ENCODE measurements around the gene P3H2.
"Not testable (repeated sequence)": the region's sequence is repeated elsewhere in the genome, so short reads cannot be mapped to it uniquely, and the experiment has no call there.

Gene P3H2

DNA sequence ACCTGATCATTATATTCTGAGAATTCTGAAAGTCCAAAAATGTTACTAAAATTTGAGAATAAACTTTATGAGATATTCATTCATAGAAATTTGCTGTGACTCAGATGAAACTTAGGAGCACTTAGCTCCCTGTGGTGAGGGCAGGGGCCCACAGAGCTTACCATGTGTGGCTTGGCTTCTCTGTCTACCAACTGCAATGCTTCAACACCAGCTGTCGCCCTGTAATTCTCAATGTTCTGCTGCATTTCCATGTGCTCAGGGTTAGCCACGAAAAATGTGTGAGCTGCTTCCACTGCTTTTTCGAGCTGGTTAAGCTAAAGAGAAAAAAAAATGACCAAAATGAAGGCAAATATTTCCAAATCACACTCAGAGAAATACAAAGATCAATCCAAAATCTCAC, 125.6 kb downstream of the P3H2 start:
- no peak for DNase-seq (ENCODE audit: insufficient read length, low spot score)
- FAIRE-seq = no peak

DNA sequence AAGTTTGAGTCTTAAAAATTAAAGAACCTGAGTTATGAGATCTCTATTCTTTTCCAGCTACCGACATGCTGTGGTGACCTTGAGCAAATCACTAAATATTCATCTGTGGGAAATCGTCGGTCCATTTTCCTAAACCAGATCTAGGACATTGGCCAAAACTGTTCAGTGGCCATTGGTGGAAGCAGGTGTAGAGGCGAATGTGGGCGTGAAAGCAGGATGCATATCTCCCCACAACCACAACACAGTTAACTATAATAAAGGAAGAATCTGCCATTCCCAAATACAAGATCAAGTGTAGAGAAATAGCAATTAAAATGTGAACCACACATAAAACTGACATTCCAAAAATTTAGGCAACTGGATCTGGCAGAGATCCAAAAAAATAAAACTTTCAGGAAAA, 129.9 kb downstream of the P3H2 start:
- FAIRE-seq (no peak), DNase-seq (ENCODE audit: insufficient read length, low spot score) (no peak)

DNA sequence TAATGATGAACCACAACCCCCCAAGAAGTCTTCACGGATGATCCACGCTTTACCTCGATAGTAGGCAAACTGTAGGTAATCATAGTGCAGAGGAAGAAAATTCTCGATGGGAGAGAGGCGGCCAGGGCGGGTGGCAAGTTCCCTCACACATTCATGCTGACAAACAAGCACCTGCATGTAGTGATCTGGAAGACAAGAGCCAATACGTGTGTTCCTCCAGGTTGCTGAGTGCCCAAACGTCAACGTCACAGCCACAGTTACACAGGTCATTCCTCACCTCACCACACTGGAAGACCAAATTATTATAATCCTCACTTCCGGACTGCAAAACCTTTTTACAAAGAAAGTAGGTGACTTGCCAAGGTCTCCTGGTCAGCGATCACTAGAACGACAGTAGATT, 131.8 kb downstream of the P3H2 start:
- FAIRE-seq = no peak
- no peak for DNase-seq (ENCODE audit: insufficient read length, low spot score)

DNA sequence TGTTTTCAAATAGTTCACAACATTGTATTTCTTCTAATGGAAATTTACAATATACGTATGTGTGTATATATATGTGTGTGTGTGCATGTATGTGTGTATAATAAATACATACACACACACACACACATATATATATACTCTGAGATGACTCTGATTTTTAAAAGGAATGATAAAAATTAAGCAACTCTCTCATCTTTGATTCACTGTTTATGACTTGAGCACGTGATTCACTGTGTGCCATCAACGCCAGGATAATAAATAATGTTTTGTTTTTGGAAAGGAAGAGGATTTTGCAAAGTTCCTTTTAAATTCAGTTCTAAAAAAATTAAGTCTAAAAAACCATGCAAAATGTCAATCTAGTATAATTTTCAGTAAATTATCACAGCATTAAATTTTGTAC, 132.4 kb downstream of the P3H2 start:
- DNase-seq (ENCODE audit: insufficient read length, low spot score) = no peak
- FAIRE-seq = no peak

DNA sequence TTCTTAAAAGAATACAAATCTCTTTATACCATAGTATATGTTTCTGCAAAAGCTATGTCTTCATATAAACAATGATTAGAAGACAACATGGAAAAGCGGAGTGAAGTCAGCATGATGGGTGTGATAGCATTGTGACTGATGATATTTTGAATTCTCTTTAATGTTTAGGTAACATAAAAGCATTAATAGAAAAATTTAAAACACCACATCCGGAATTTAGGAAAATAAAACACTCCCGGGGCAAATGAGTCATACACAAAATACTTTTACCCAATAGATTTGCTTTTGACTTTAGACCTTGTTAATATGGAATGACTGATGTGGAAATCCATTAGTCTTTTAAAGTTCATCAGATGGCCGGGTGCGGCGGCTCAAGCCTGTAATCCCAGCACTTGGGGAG, 134.7 kb downstream of the P3H2 start:
- no peak for FAIRE-seq
- no peak for DNase-seq (ENCODE audit: insufficient read length, low spot score)

DNA sequence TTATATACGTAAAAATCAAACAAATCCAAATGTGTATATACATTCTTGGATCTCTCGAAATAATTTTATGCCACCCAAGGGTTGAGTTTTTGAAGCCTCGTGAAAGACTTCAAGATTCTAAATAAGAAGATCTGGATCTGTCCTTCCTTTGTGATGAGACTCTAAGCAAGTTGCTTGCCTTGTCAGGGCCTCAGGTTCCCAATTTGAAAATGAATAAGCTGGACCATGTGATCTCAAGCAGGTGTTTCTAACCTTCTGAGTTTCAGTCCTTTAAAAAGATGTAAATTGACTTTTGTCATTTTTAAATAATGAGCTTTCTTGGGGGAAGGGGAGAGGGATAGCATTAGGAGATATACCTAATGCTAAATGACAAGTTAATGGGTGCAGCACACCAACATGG, 137.1 kb downstream of the P3H2 start:
- no peak for FAIRE-seq
- DNase-seq (ENCODE audit: insufficient read length, low spot score) = no peak

DNA sequence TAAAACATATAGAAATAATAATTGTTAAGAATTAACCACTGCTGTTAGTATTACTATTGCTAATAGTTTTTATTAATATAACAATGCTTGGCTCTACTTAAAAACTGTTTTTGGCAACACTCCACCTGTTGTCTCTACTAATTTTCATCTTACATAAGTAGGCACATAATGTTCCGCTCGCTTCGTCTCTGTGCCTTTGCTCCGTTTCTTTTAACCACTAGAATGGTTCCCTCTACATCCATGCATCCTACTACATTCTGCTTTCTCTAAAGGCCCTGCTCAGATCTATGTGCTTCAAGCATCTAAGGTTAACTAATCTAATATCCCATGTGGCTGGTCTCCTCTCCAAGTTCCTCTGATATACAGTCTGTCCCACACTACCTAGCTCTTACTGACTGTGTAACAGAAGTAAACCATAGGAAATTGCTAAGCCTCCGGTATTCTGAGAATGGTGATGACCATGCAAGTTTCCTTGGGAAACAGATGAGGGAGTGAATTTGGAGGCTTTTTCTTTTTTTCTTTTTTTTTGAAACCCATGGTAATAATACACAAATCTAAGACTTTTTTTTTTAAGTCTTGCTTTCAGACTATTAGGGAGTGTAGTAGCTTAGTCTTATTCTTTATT, 138.3 kb downstream of the P3H2 start:
- no peak for FAIRE-seq

DNA sequence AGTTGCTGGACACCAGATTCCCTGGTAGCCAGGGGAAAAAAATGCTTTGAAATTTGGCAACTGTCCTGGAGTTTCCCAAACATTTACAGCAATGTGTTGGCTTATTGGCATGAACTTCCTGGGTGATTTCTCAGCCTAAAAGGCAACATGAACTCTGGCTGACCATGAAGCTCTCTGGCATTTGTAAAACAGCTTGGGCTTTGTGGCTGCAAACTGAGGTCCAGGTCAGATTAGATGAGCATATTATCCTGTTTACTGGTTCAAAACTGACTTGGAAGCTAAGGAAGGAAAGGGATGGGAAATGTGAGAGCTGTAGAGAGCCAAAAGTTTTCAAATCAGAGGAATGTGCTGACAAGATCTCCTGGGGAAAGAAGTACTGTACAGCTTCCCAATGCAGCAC, 139.0 kb downstream of the P3H2 start:
- DNase-seq (ENCODE audit: insufficient read length, low spot score) = no peak

More for the DNA sequence above, 138.3 kb downstream of the P3H2 start:
- no peak for DNase-seq (ENCODE audit: insufficient read length, low spot score)

DNA sequence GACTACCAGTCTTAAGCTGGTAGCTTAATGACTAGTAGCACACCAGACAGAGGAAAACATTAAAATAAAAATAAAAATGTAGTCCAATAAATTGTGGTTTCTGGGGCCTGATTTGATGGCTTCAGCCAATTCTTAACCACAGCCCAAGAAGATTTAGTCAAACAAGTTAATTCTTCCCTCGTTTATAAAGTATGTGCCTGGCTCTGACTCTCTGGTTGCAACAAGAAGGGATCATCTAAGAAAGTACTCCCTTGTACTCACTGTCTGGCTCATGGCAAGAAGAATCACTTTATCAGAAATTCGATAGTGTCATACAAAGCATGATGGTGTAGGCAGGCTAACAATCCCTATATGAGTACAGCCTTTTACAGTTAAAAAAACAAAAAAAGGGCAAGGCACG, 141.9 kb downstream of the P3H2 start:
- FAIRE-seq (no peak), DNase-seq (ENCODE audit: insufficient read length, low spot score) (no peak)

More for the DNA sequence above, 139.0 kb downstream of the P3H2 start:
- no peak for FAIRE-seq

DNA sequence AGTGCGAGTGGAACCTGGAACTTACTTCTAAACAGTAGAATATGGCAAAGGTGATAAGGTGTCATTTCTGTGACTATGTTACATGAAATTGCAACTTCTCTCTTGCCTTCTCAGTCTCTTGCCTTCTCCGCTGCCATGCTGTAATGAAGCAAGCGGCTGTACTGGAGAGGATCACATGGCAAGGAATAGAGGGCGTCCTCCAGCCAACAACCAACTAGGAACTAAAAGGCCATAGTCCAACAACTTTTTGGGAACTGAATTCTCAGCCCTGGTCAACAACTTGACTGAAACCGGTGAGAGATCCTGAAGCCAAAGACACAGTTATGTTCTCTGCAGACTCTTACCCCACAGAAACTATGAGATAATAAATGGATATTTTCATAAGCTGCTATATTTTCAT, 143.5 kb downstream of the P3H2 start:
- no peak for DNase-seq (ENCODE audit: insufficient read length, low spot score)
- FAIRE-seq = no peak

DNA sequence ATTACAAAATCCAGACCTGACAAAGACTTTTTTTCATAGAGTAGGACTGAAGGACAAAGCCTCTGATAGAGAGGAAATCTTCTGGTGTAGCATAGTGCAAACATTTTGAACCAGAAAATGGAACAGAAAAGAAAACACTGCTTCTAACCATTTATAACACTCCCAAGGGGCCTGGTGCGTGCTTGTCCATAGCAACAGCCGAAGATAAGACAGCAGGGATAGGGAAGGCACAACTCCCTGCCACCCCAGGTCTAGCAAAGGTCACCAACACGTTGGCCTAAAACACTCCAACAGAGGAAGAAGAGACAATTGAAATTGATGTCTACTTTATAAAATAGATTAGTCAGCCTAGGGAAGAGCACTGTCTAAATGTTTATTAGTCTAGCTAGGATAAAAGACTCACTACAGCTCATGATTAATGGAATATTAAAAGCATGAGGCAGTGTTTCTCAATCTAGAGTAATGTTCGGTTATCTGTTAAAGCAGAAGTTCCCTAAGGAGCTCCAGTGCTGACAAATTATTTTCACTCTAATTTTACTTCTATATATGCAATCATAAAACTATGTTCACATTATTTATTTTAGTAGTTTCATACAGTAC, 145.2 kb downstream of the P3H2 start:
- FAIRE-seq = no peak

DNA sequence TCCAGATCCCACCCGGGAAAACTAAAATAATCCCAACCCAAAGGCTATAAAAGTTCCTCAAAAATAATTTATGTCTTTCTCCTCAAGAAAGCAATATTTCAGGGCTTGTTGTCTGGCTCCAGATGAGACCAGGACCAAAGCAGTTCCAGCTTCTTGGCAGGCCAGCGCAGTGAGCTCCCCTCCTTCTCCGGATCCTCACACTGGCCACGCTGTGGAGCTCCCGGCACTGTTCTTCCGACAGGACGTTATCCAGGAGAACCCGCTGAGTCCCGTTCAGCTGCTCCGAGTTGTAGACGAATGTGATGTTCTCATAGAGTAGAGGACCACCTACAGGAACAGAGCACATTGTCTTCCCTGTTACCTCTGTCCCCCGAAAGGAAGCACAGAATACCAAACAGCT, 146.3 kb downstream of the P3H2 start:
- DNase-seq (ENCODE audit: insufficient read length, low spot score) (no peak), FAIRE-seq (no peak)

More for the DNA sequence above, 145.2 kb downstream of the P3H2 start:
- no peak for DNase-seq (ENCODE audit: insufficient read length, low spot score)

DNA sequence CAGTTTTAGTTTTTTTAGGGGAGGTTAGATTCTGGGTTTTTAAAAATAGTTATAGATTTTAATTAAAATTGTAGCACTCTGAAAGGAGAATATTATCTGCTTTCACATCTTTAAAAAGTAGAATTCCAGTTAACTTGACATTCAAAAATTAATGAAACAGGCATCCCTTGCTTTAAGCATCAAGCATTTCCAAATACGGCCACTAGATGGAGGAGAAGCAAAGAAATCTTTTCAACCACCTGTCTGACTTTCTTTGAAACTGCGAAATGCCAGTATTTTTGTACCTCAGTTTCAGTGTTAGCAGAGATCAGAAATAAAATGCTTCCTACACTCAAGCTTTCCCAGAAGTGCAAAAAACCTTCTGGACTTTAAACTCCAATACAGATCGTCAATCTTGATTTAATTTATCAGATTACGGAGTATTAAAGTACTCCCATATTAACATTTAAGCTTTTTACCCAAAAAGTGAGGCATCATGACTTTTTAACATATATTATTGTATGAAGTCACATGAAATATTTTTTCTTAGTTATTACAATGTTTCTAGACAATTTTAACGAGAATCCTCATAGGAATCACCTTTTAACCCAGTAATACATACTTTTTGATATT, 153.3 kb downstream of the P3H2 start:
- DNase-seq (ENCODE audit: insufficient read length, low spot score) (peak; percentile 21), FAIRE-seq (peak; percentile 97)

DNA sequence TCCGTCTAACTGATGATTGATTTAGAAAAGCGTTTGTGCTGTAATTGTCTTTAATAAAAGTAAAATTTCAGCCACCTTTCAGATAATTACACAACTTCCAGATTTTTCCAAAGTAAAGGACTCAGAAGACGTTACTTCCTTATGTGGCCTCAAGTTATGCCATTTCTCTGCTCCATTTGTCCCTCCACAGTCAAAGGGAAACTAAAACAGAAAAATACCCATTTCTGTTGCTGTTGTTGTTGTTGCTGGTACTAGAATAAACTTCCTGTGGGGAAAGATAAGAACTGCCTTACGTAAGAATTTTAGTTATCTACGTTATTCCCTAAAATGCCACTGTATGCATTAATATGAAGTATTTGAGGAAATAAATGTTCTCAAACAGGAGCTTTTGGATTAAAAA, 153.9 kb downstream of the P3H2 start:
- FAIRE-seq = peak; percentile 40
- DNase-seq (ENCODE audit: insufficient read length, low spot score) = no peak

DNA sequence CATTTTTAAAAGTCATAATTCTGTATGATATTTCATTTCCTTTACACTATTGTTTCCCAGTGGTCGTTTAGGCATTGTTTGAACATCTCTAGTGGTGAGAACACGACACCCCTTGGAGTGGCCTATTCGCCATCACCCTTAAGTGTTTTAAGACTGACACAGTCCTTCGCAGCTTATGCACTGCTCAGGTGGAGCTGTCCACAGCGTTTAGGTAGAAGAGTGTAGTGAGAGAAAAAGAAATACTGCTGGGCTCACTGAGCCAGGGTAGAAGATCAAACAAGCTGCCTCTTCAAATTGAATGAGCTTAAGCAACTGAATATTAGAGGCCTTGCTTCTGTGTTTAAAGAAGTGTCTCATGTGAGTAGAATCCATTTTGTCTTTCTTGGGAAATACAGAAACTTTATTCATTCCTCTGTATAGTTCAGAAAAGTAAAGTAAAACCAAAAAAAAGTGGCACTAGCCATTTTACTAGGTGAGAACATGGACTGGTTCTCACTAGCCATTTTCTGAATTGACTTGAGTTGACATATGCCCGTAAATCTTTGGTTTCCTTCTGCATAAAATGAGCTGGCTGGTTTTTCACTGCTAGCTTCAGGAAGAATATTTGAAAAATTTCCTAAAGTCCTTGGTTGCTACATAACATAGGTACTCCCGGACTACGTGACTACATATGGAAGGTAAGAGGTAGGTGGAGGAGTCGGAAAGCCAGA, 155.9 kb downstream of the P3H2 start:
- DNase-seq (ENCODE audit: insufficient read length, low spot score) = no peak
- FAIRE-seq = no peak

DNA sequence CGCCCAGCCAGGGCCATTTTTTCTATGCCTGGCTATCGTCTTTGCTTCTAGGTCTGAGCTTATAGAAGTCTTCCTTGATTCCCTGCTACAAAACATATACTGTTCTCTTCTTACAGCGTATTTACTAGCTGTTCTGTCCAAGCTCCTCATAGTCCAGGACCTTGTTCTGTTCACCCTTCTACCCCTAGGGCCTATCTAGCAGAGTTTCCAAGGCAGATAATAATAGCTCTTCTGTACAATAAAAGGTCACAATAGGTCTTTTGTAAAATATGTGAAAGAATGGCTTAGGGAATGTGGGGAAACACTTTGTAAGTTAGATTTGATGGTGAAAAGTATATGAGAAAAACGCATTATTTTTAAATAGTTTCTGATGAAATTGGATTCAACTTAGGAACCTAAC, 158.2 kb downstream of the P3H2 start:
- DNase-seq (ENCODE audit: insufficient read length, low spot score) (no peak), FAIRE-seq (no peak)

DNA sequence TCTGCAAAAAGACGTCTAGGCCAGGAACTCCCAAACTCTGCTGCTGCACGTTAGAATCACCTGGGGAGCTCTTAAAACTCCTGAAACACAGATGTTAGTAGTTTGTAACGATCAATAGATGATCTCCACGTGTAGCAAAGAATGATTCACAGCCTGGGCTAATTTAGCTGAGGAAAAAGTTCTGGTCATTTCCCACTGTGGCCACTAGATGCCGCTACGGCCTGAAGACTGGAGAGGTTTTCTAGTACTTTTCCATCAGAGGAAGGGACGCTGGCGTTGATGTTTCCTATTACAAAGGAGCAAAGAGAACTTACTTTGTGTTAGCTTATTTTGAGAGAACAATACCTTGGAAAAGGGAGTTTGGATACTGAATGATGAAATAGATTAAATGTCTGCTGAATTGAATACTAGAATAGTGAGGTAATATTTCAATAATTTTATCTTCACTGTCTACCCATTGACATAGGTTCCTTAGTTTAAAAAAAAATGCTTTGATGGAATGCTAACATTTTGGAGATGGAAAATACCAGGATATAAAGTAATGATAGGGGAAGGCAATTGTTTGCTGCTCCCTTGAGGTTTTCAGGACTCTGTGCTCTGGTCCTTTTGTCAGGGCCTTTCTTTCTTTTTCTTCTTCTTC, 159.1 kb downstream of the P3H2 start:
- FAIRE-seq = peak; percentile 94
- peak; percentile 16 for DNase-seq (ENCODE audit: insufficient read length, low spot score)

DNA sequence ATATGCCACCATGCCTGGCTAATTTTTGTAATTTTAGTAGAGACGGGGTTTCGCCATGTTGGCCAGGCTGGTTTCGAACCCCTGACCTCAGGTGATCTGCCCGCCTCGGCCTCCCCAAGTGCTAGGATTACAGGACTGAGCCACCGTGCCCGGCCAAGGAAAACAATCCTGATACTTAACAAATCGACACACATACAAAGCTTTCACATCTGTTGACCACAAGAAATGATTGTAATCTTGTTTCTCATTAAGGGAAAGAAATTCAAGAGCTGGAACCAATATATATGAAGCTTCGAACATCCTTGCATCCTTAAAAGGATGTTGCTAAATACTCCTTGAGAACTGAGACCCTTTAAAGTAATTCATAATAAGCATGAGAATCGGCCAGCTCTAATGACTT, 159.6 kb downstream of the P3H2 start:
- not testable (repeated sequence) for DNase-seq (ENCODE audit: insufficient read length, low spot score); FAIRE-seq

DNA sequence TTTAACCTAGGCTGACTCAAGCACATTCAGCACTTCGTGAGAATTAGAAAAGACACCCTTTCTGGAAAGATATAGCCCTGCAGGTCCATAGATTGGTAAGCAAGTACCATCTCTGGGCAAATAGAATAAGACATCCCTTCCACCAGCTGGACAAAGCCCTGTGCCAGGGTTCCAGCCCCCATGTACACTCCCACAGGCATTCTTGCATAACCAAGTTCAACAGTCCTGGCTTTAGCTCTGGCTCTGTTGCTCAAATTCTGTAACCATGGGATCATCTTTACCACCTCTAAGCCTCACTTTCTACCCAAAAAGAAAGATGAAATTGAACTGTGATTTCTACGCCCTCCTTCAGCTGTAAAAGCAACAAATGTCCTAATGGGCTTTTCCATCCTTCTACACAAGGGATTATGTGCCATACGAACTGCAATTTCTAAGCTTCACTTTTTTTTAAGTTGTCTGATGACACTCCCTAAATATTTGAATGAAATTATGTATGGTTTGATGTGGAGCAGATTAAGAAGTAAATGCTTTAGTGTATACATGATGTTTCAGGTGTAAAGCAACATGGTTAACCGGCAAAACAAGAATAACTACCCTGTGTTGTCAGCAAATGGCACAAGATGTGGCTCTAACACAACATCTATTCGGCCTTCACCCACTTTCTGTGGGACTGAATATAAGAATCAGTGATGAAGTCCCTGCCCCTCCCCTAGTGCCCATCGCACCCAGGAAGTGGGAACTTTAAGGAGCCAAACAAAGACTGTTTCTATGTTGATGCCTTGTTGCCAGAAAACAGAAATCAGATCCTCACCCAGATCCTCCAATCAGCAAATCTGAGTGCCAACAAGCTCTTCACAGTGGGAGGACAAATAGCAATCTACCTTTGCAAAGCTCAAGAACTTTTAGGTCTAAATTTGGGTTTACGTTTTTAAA, 165.7 kb downstream of the P3H2 start:
- DNase-seq (ENCODE audit: insufficient read length, low spot score) = no peak
- no peak for FAIRE-seq

DNA sequence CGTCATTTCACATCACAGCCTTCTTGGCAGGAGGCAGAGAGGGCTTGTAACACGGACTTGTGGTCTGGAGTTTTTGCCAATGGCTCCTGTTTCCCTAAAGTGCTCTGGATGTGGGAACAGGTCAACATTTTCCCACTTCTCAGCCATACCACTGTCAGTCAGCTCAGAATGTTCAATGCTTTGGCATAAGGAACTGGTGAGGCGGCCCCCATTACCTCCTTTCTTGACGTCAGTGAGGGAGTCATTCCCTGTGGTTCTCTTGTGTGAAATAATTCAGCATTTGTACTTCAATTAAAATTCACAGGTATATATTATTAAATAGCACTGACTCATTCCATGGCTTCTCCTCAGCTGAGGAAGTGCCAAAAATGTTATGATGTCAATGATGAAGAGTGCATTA, 167.1 kb downstream of the P3H2 start:
- FAIRE-seq (no peak), DNase-seq (ENCODE audit: insufficient read length, low spot score) (no peak)

All from GM19239 (cell line).